Kasumi-1 (cell line): Measurements from ENCODE around the gene CLHC1.
A peak's percentile ranks its signal among the peaks of the same experiment; 100 is the strongest.
"Not testable (repeated sequence)": the region's sequence is repeated elsewhere in the genome, so short reads cannot be mapped to it uniquely, and the experiment has no call there.

ENCODE experiments used
- DNase-seq, 2 experiments: peaks; one replicate each; lab custom pipeline; 2025; lab: John Stamatoyannopoulos, UW

Gene CLHC1

GRCh38 chr2:55152475-55153412, 79.3 kb downstream of the CLHC1 start:
- no peak for DNase-seq

GRCh38 chr2:55151733-55152433, 80.2 kb downstream of the CLHC1 start:
- DNase-seq: no peak

GRCh38 chr2:55150834-55151233, 81.3 kb downstream of the CLHC1 start:
- peak in 1 of 2 experiments; percentile 10 for DNase-seq

GRCh38 chr2:55148269-55148668, 83.8 kb downstream of the CLHC1 start:
- no peak for DNase-seq

GRCh38 chr2:55147531-55147930, 84.6 kb downstream of the CLHC1 start:
- no peak for DNase-seq

- DNase-seq: no peak
Observed at GRCh38 chr2:55147041-55147440, 85.1 kb downstream of the CLHC1 start.

- no peak for DNase-seq
Observed at GRCh38 chr2:55146263-55146662, 85.8 kb downstream of the CLHC1 start.

DNA sequence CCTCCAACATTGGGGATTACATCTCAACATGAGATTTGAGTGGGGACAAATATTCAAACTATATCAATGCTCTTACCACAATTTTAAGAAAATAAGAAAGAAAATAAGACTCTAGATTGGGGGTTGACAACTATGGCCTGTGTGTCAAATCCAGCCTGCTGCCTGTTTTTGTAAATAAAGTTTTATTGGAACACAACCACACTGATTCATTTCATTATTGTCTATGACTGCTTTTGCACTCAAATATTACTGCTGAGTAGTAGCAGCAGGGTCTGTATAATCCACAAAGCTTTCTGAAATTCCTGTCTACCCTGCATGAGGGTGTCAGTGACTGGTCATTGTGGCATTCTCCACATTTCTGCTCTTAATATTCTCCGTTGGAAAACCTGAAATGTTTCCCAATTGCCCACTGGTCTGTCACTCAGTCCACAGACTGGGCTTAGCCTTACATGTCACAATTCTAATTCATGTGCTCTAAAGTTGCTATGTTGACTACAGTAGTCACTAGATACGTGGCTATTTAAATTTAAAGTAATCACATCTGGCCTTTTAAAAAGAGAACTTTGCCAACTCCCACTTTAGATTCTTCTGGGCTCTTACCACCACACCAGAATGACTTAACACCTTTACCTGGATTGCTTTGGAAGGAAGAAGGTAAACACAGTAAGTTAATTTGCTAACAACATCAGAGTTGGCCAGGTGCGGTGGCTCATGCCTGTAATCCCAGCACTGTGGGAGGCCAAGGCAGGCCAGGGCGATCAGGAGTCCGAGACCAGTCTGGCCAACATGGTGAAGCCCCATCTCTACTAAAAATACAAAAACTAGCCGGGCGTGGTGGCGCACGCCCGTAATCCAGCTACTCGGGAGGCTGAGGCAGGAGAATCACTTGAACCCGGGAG, 86.9 kb downstream of the CLHC1 start:
- no peak for DNase-seq

- DNase-seq: not testable (repeated sequence)
Observed at GRCh38 chr2:55143706-55144105, 88.4 kb downstream of the CLHC1 start.

DNA sequence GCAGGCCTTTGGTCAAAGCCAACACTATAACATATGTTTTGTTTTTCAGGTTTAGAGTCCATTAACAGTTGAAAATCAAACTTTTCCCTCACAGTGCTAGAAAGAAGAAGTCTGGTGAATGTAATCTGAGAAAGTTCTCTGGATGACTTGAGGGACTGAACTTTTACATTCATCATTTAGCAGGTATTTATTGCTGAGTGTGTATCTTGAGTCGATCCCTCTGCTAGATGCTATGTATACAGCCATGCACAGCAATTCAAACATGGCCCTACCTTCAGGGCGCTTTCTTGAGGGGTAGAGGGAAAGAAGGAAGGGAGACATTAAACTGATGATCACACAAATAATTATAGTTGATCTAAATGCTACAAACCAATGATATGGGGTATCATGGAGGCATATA, 89.6 kb downstream of the CLHC1 start:
- DNase-seq: no peak

DNA sequence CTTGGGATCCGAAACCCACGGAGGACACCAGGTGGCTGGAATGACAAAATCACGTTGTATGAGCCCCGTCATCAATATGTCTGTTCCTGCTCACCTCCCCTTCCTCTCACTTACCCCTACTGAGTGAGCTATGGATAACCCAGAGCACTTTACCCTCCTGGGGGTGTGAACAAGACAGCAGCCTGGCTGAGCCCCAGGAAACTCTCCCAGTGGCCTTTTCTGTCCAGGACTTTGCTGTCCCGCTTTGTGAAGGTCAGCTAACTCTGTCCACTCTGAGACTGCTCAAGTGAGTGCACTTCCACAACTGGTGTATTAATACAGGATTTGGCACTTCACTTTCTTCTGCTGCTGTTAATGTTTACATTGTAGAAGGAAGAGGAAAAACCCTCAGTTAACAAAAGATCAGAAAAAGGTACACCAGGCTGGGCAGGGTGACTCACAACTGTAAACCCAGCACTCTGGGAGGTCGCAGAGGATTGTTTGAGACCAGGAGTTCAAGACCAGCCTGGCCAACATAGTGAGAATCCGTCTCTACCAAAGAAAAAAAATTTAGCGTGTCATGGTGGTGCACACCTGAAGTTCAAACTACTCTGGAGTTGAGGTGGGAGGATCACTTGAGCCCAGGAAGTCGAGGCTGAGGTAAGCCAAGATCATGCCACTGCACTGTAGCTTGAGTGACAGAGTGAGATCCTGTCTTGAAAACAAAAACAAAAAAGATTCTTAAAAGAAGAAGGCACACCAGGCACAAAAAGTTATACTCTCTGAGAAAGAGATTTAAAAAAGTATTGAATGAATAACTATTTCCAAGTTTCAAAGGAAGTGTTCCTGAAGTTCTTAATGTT, 90.3 kb downstream of the CLHC1 start:
- DNase-seq: no peak

- DNase-seq: no peak
Observed at GRCh38 chr2:55140316-55141219, 91.5 kb downstream of the CLHC1 start.

DNA sequence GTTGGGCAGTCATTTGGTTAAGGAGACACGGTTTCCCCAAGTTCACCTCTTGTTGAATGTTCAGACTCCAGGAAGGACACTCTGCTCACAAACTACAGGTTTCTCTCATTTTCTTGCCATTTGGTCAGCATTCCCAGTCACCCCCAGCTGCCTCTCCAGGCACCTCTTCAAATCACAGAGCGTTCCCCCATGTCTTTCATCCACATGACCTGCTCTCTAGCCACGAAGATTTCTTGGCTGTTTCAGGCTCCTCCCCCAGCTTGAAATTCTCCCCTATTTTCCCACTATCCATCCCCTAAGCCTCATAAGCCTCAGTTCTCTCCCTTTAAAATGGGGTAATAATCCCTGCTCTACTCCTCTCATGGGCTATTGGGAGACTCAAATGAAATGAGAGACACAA, 92.8 kb downstream of the CLHC1 start:
- DNase-seq: no peak

GRCh38 chr2:55138882-55139229, 93.2 kb downstream of the CLHC1 start:
- no peak for DNase-seq

- no peak for DNase-seq
Observed at GRCh38 chr2:55138014-55138881, 93.8 kb downstream of the CLHC1 start.

- DNase-seq: peak; percentile 53 to 62
Observed at GRCh38 chr2:55137024-55137958, 94.8 kb downstream of the CLHC1 start.

DNA sequence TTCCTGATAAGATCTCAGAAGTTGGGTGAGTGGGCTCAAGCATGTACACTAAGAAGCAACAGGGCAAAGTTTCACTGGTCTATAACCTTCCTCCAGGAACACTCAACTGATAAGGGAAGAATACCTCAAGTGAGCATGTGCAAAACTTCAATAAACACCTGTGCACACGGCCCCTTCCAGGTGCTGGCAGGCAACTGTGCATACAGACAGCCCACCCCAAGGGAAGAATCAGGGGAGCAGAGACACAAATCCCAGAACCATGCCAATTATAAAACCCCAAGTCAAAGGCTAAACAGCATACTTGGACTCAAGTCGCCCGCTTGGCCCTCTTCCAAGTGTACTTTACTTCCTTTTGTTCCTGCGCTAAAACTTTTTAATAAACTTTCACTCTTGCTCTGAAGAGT, 96.0 kb downstream of the CLHC1 start:
- DNase-seq: no peak

GRCh38 chr2:55135491-55135890, 96.6 kb downstream of the CLHC1 start:
- no peak for DNase-seq
